Mesothelial cell of epicardium (in vitro differentiated cells): ENCODE data around the gene KDR. TPM values are rescaled to one million over a fixed set of nuclear protein-coding genes. Genes with fewer than 3 reads are reported as not detected.

ENCODE experiments used
- DNase-seq, 2 experiments: peaks; one replicate each; pipeline ENCODE4 v3.0.0; 2021; ENCODE audit warnings: low spot score in 2 of 2; ENCODE audit not compliant: unreplicated experiment in 2 of 2
- H3K27ac Mint-ChIP-seq: 2 replicates; pipeline ENCODE4 v1.8.0; 2021; ENCODE audit warnings: mixed read lengths
- H3K27me3 Mint-ChIP-seq: 2 replicates; pipeline ENCODE4 v1.8.0; 2021; ENCODE audit warnings: low read depth, mixed read lengths
- H3K36me3 Mint-ChIP-seq: 2 replicates; pipeline ENCODE4 v1.8.0; 2021; ENCODE audit warnings: mixed read lengths
- H3K4me1 Mint-ChIP-seq: 2 replicates; pipeline ENCODE4 v1.8.0; 2021; ENCODE audit warnings: mixed read lengths
- H3K4me3 Mint-ChIP-seq: 2 replicates; pipeline ENCODE4 v1.8.0; 2021; ENCODE audit warnings: mild to moderate bottlenecking, moderate library complexity, mixed read lengths
- H3K9me3 Mint-ChIP-seq: 2 replicates; pipeline ENCODE4 v1.8.0; 2021; ENCODE audit warnings: mixed read lengths
- total RNA-seq: library from RNA; stranded (reverse); gene quantifications from 3 replicates; pipeline ENCODE4 v1.2.1, GENCODE V29; 2021
- TF ChIP-seq, protein P1 (sequence below): fragments of 200-600 bp; sonication (generic); IDR thresholded peaks from one replicate; pipeline ENCODE4 v1.5.0; 2021; ENCODE audit warnings: antibody characterized with exemption; ENCODE audit not compliant: unreplicated experiment

KDR gene
- total RNA-seq, 1 donor from 2014 or later = 48.5 TPM

DNA sequence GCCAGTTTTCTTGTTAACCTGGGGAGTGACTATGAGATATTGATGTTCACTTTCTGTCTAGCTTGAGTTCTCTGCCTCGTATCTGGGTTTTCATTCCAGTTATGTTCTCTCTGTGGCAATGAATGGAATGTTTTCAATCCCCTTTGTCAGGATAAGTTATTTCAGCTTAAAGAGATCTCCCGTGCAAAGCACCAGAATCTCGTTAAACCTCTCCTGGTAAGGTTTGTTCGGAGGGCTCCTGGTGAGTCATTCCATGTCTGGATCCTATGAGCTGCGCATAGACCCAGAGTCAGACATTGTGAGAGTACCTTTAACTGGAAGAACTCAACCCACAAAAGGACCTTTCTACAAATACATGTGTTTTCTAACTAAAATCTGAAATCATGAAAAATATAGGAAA lies 51.0 kb downstream of the KDR start:
- H3K4me3 Mint-ChIP-seq = no peak overlapping the region
- no peak for DNase-seq
- H3K27ac Mint-ChIP-seq = peak overlapping the region; percentile 96
- no peaks in the 10 kb centered on the region for H3K9me3 Mint-ChIP-seq
- no peaks in the 10 kb centered on the region for H3K27me3 Mint-ChIP-seq
- TF ChIP-seq, protein P1, sequence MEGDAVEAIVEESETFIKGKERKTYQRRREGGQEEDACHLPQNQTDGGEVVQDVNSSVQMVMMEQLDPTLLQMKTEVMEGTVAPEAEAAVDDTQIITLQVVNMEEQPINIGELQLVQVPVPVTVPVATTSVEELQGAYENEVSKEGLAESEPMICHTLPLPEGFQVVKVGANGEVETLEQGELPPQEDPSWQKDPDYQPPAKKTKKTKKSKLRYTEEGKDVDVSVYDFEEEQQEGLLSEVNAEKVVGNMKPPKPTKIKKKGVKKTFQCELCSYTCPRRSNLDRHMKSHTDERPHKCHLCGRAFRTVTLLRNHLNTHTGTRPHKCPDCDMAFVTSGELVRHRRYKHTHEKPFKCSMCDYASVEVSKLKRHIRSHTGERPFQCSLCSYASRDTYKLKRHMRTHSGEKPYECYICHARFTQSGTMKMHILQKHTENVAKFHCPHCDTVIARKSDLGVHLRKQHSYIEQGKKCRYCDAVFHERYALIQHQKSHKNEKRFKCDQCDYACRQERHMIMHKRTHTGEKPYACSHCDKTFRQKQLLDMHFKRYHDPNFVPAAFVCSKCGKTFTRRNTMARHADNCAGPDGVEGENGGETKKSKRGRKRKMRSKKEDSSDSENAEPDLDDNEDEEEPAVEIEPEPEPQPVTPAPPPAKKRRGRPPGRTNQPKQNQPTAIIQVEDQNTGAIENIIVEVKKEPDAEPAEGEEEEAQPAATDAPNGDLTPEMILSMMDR = no peak
- H3K4me1 Mint-ChIP-seq = peaks cover 45% of the 10 kb centered on the region
- H3K36me3 Mint-ChIP-seq = peaks cover 7% of the 10 kb centered on the region

DNA sequence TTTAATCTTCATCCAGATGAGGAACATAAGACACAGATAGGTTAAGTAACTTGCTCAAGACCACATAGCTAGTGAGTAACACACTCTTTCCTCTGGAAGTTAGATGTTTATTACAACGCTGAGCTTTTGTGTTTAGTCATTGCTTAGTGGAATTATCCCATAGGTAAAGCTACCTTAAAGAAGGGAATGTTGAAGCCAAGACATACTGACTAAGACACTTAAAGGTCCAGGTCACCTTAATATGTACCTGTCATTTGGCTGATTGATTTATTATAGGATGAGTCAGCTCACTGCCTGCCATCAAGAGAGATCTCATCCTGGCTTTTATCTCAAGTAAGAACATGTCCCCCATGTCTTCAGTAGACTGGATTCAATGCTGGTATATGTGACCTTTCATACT lies 53.4 kb downstream of the KDR start:
- Mint-ChIP-seq H3K27ac (no peak overlapping the region), H3K27me3 (no peaks in the 10 kb centered on the region), H3K4me1 (peaks cover 52% of the 10 kb centered on the region), H3K36me3 (peaks cover 2% of the 10 kb centered on the region), H3K9me3 (no peaks in the 10 kb centered on the region), H3K4me3 (no peak overlapping the region)
- TF ChIP-seq, protein P1 = no peak
- no peak for DNase-seq

GRCh38 chr4:55069248-55069647 lies 56.1 kb downstream of the KDR start:
- Mint-ChIP-seq H3K27me3 (no peaks in the 10 kb centered on the region), H3K9me3 (no peaks in the 10 kb centered on the region), H3K27ac (no peak overlapping the region), H3K4me1 (peaks cover 41% of the 10 kb centered on the region), H3K36me3 (no peaks in the 10 kb centered on the region), H3K4me3 (no peak overlapping the region)
- TF ChIP-seq, protein P1 = no peak
- no peak for DNase-seq

DNA sequence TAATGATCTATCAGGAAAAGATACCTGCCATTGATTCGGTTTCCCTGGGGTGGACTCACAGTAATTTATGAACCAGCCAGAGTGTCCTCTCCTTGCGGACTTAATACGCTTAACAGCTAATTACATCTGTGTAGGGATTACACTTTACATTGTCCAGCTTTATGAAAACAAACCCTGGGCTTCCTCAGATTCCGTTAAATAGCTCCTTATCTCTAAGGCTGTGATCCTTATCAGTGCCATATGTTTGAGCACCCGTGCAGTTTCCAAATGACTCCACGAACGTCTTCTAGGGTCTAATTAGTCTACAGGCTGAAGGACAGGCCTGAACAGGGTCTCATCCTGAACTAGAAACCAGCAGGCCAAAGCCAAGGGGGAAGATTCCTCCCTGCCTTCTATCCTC lies 56.9 kb downstream of the KDR start:
- Mint-ChIP-seq H3K9me3 (no peaks in the 10 kb centered on the region), H3K4me3 (no peak overlapping the region), H3K27me3 (no peaks in the 10 kb centered on the region), H3K27ac (no peak overlapping the region), H3K4me1 (peaks cover 36% of the 10 kb centered on the region), H3K36me3 (no peaks in the 10 kb centered on the region)
- DNase-seq = no peak
- TF ChIP-seq, protein P1 = no peak

GRCh38 chr4:55066018-55066417 lies 59.4 kb downstream of the KDR start:
- Mint-ChIP-seq H3K36me3 (no peaks in the 10 kb centered on the region), H3K27me3 (no peaks in the 10 kb centered on the region), H3K27ac (no peak overlapping the region), H3K4me1 (peaks cover 24% of the 10 kb centered on the region), H3K4me3 (no peak overlapping the region), H3K9me3 (no peaks in the 10 kb centered on the region)
- TF ChIP-seq, protein P1 = no peak
- DNase-seq = no peak

- DNase-seq = no peak
- TF ChIP-seq, protein P1 = no peak
- Mint-ChIP-seq H3K36me3 (no peaks in the 10 kb centered on the region), H3K27me3 (no peaks in the 10 kb centered on the region), H3K4me1 (no peaks in the 10 kb centered on the region), H3K9me3 (peaks cover 16% of the 10 kb centered on the region), H3K27ac (no peak overlapping the region), H3K4me3 (no peak overlapping the region)
Observed at GRCh38 chr4:55055529-55055928, 69.9 kb downstream of the KDR start.
